ENCODE results near the gene ING4.

Gene ING4

DNA sequence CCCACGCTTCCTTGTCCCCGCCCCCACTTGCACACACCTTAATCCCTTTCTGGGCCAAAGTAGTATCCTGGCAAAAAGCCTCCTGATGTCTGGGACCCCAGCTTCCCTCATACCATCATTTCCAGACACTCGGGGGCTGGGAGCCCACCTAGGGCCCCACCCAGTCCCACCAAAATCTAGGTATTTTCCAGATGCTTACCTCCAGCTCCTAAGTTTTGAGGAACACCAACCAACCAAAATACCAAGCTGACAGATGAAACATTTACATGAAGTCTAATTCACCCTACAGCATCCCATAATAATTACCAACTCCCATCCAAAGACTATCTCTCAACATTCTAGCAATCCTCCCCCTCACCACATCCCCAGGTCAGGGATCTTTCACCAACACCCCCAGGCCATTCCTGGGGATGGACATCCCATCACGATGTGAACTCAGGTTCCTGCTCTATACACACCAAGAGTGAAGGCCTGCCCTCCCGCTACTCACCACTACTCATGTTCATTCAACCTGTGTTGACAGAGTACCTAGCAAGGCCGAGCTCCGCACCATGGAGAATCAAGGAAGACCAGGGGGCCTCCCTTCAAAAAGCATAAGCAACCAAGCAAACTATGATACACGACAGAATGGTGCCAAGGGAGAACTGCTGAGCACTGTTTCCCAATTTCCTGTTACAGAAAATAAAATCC, 54.2 kb downstream of the ING4 start:
- Histone ChIP-seq H3K27ac (ENCODE audit: insufficient read depth in 1 of 2, low read depth in 1 of 2, low read length in 2 of 2, poor library complexity in 1 of 2, severe bottlenecking in 2 of 2) (peak overlapping the region in 1 of 2 experiments; percentile 58), H3K27me3 (replicated peaks in 2 of 5; ENCODE audit: control insufficient read depth in 4 of 5, insufficient read depth in 5 of 5, low read length in 4 of 5) (no peaks in the 10 kb centered on the region), H3K4me3 (ENCODE audit: control insufficient read depth in 1 of 7, extremely low read depth in 1 of 7, insufficient read depth in 4 of 7, low read depth in 2 of 7, low read length in 6 of 7) (no peak overlapping the region), H3K36me3 (ENCODE audit: control insufficient read depth in 4 of 4, insufficient read depth in 4 of 4, low read length in 3 of 4) (peaks cover 0 to 17% (median 4%) of the 10 kb centered on the region in 4 experiments), H3K4me1 (ENCODE audit: control extremely low read depth in 1 of 4, control insufficient read depth in 4 of 4, insufficient read depth in 4 of 4, low read length in 3 of 4) (peaks cover 30 to 72% (median 62%) of the 10 kb centered on the region in 4 experiments), H3K9me3 (ENCODE audit: control extremely low read depth in 1 of 5, control insufficient read depth in 4 of 5, insufficient read depth in 2 of 5, low read depth in 1 of 5, low read length in 4 of 5) (no peaks in the 10 kb centered on the region)
- 23% methylated on average over 4 of the region's 8 CpGs for WGBS (ENCODE audit: insufficient coverage)
- DNase-seq: peak in 2 of 3 donors; percentile 68 to 76
- POLR2A ChIA-PET: interaction anchor here (0.9 kb wide), 1 partner anchor 80 kb away, joined by 3 read pairs; the partner anchor contains the start of gene ZNF384
- CTCF ChIA-PET: interaction anchor here (1.1 to 1.2 kb wide), 2 partner anchors 12 to 78 kb away, joined by 3 to 4 read pairs; no protein-coding TSS in a partner anchor

GRCh38 chr12:6607751-6608591, 54.9 kb downstream of the ING4 start:
- H3K36me3 ChIP-seq (ENCODE audit: control insufficient read depth in 4 of 4, insufficient read depth in 4 of 4, low read length in 3 of 4): peaks cover 0 to 24% (median 5%) of the 10 kb centered on the region in 4 experiments
- peak overlapping the region in 1 of 2 experiments; percentile 43 for H3K27ac ChIP-seq (ENCODE audit: insufficient read depth in 1 of 2, low read depth in 1 of 2, low read length in 2 of 2, poor library complexity in 1 of 2, severe bottlenecking in 2 of 2)
- H3K9me3 ChIP-seq (ENCODE audit: control extremely low read depth in 1 of 5, control insufficient read depth in 4 of 5, insufficient read depth in 2 of 5, low read depth in 1 of 5, low read length in 4 of 5): no peaks in the 10 kb centered on the region
- H3K27me3 ChIP-seq (replicated peaks in 2 of 5; ENCODE audit: control insufficient read depth in 4 of 5, insufficient read depth in 5 of 5, low read length in 4 of 5): no peaks in the 10 kb centered on the region
- DNase-seq: peak; percentile 87 to 94 (median 93)
- 2% methylated on average over 5 of the region's 8 CpGs for WGBS (ENCODE audit: insufficient coverage)
- POLR2A ChIA-PET: interaction anchor here (0.6 to 0.9 kb wide), 2 partner anchors 13 to 81 kb away, joined by 3 read pairs; partner anchors contain the start of gene ZNF384
- peak overlapping the region in 5 of 7 experiments; percentile 19 to 42 (median 26) for H3K4me3 ChIP-seq (ENCODE audit: control insufficient read depth in 1 of 7, extremely low read depth in 1 of 7, insufficient read depth in 4 of 7, low read depth in 2 of 7, low read length in 6 of 7)
- peaks cover 34 to 75% (median 65%) of the 10 kb centered on the region in 4 experiments for H3K4me1 ChIP-seq (ENCODE audit: control extremely low read depth in 1 of 4, control insufficient read depth in 4 of 4, insufficient read depth in 4 of 4, low read length in 3 of 4)
- CTCF ChIA-PET: interaction anchor here (0.9 to 1.2 kb wide), 3 partner anchors 9 to 79 kb away, joined by 3 to 5 read pairs (median 4); no protein-coding TSS in a partner anchor

- Histone ChIP-seq H3K4me1 (ENCODE audit: control extremely low read depth in 1 of 4, control insufficient read depth in 4 of 4, insufficient read depth in 4 of 4, low read length in 3 of 4) (peaks cover 32 to 72% (median 62%) of the 10 kb centered on the region in 4 experiments), H3K27ac (ENCODE audit: insufficient read depth in 1 of 2, low read depth in 1 of 2, low read length in 2 of 2, poor library complexity in 1 of 2, severe bottlenecking in 2 of 2) (peak overlapping the region; percentile 58 to 83), H3K9me3 (ENCODE audit: control extremely low read depth in 1 of 5, control insufficient read depth in 4 of 5, insufficient read depth in 2 of 5, low read depth in 1 of 5, low read length in 4 of 5) (no peaks in the 10 kb centered on the region), H3K27me3 (replicated peaks in 2 of 5; ENCODE audit: control insufficient read depth in 4 of 5, insufficient read depth in 5 of 5, low read length in 4 of 5) (no peaks in the 10 kb centered on the region), H3K4me3 (ENCODE audit: control insufficient read depth in 1 of 7, extremely low read depth in 1 of 7, insufficient read depth in 4 of 7, low read depth in 2 of 7, low read length in 6 of 7) (peak overlapping the region; percentile 69 to 96 (median 82)), H3K36me3 (ENCODE audit: control insufficient read depth in 4 of 4, insufficient read depth in 4 of 4, low read length in 3 of 4) (peaks cover 7 to 38% (median 15%) of the 10 kb centered on the region in 4 experiments)
- POLR2A ChIA-PET: interaction anchor here (0.6 to 2.0 kb wide), 3 partner anchors 11 to 83 kb away, joined by 3 to 5 read pairs (median 4); partner anchors contain the start of genes NOP2 and ZNF384
- under 1% methylated on average over 33 of the region's 70 CpGs for WGBS (ENCODE audit: insufficient coverage)
- CTCF ChIA-PET: interaction anchor here (1.0 to 2.8 kb wide), 4 partner anchors 15 to 78 kb away, joined by 4 to 11 read pairs (median 6); no protein-coding TSS in a partner anchor
- peak in 2 of 3 donors; percentile 51 to 61 for DNase-seq
Measured at GRCh38 chr12:6606331-6607131, 56.4 kb downstream of the ING4 start.

GRCh38 chr12:6605421-6606330, 57.2 kb downstream of the ING4 start:
- Histone ChIP-seq H3K4me1 (ENCODE audit: control extremely low read depth in 1 of 4, control insufficient read depth in 4 of 4, insufficient read depth in 4 of 4, low read length in 3 of 4) (peaks cover 24 to 64% (median 54%) of the 10 kb centered on the region in 4 experiments), H3K4me3 (ENCODE audit: control insufficient read depth in 1 of 7, extremely low read depth in 1 of 7, insufficient read depth in 4 of 7, low read depth in 2 of 7, low read length in 6 of 7) (peak overlapping the region; percentile 69 to 96 (median 82)), H3K9me3 (ENCODE audit: control extremely low read depth in 1 of 5, control insufficient read depth in 4 of 5, insufficient read depth in 2 of 5, low read depth in 1 of 5, low read length in 4 of 5) (no peaks in the 10 kb centered on the region), H3K27ac (ENCODE audit: insufficient read depth in 1 of 2, low read depth in 1 of 2, low read length in 2 of 2, poor library complexity in 1 of 2, severe bottlenecking in 2 of 2) (peak overlapping the region; percentile 29 to 83), H3K27me3 (replicated peaks in 2 of 5; ENCODE audit: control insufficient read depth in 4 of 5, insufficient read depth in 5 of 5, low read length in 4 of 5) (no peaks in the 10 kb centered on the region), H3K36me3 (ENCODE audit: control insufficient read depth in 4 of 4, insufficient read depth in 4 of 4, low read length in 3 of 4) (peaks cover 16 to 47% (median 22%) of the 10 kb centered on the region in 4 experiments)
- peak in 1 of 3 donors; percentile 27 for DNase-seq
- POLR2A ChIA-PET: interaction anchor here (0.5 to 2.0 kb wide), 4 partner anchors 10 to 131 kb away, joined by 3 to 6 read pairs (median 4); partner anchors contain the start of gene NOP2
- CTCF ChIA-PET: interaction anchor here (0.8 to 2.8 kb wide), 8 partner anchors 14 to 87 kb away, joined by 3 to 11 read pairs (median 4); partner anchors contain the start of gene NOP2
- WGBS (ENCODE audit: insufficient coverage): 5% methylated on average over 12 of the region's 18 CpGs

- H3K9me3 ChIP-seq (ENCODE audit: control extremely low read depth in 1 of 5, control insufficient read depth in 4 of 5, insufficient read depth in 2 of 5, low read depth in 1 of 5, low read length in 4 of 5): no peaks in the 10 kb centered on the region
- H3K4me1 ChIP-seq (ENCODE audit: control extremely low read depth in 1 of 4, control insufficient read depth in 4 of 4, insufficient read depth in 4 of 4, low read length in 3 of 4): peaks cover 24 to 61% (median 52%) of the 10 kb centered on the region in 4 experiments
- CTCF ChIA-PET: interaction anchor here (0.8 to 2.8 kb wide), 13 partner anchors 10 to 80 kb away, joined by 3 to 11 read pairs (median 5); partner anchors contain the start of gene NOP2
- WGBS (ENCODE audit: insufficient coverage): 96% methylated on average over 4 of the region's 6 CpGs
- H3K27me3 ChIP-seq (replicated peaks in 2 of 5; ENCODE audit: control insufficient read depth in 4 of 5, insufficient read depth in 5 of 5, low read length in 4 of 5): no peaks in the 10 kb centered on the region
- no peak for DNase-seq
- H3K4me3 ChIP-seq (ENCODE audit: control insufficient read depth in 1 of 7, extremely low read depth in 1 of 7, insufficient read depth in 4 of 7, low read depth in 2 of 7, low read length in 6 of 7): peak overlapping the region in 6 of 7 experiments; percentile 69 to 96 (median 81)
- POLR2A ChIA-PET: interaction anchor here (0.7 to 2.0 kb wide), 3 partner anchors 9 to 37 kb away, joined by 3 to 4 read pairs (median 4); partner anchors contain the start of gene NOP2
- H3K36me3 ChIP-seq (ENCODE audit: control insufficient read depth in 4 of 4, insufficient read depth in 4 of 4, low read length in 3 of 4): peaks cover 23 to 59% (median 32%) of the 10 kb centered on the region in 4 experiments
- peak overlapping the region; percentile 1 to 83 for H3K27ac ChIP-seq (ENCODE audit: insufficient read depth in 1 of 2, low read depth in 1 of 2, low read length in 2 of 2, poor library complexity in 1 of 2, severe bottlenecking in 2 of 2)
Measured at GRCh38 chr12:6604259-6605029, 58.5 kb downstream of the ING4 start.

Measured in common myeloid progenitor, CD34-positive (primary cell).